ENCODE results near the gene TPSAB1.

- TF ChIP-seq POLR2AphosphoS5 (IDR thresholded peaks at IDR 0.05; ENCODE audit: low read depth, low read length): no peak
- no peak for TF ChIP-seq TAF1 (IDR thresholded peaks at IDR 0.05; ENCODE audit: borderline replicate concordance, insufficient read depth, low read length)
- no peak for TF ChIP-seq REST (IDR thresholded peaks at IDR 0.05; ENCODE audit: insufficient read depth in 1 of 2, low read depth in 2 of 2, low read length in 2 of 2)
Observed at GRCh38 chr16:1281517-1281916, 41.0 kb downstream of the TPSAB1 start.

Data from PFSK-1 (cell line).